HepG2 (cell line): ENCODE results near the gene PCNX1.

Experiments used
- CHD2 ChIP-seq: IDR thresholded peaks from 2 replicates; pipeline ENCODE4 v1.6.1; 2011; ENCODE audit warnings: low read depth, low read length, improper control_type of control experiment
- HDAC1 ChIP-seq: sonication (generic); formaldehyde crosslinking; IDR thresholded peaks from 2 replicates; pipeline ENCODE4 v1.5.1; 2020; ENCODE audit warnings: mild to moderate bottlenecking, missing genetic modification reagents
- HOXA7 ChIP-seq: sonication (generic); formaldehyde crosslinking; IDR thresholded peaks from 2 replicates; pipeline ENCODE4 v1.8.1; 2022; ENCODE audit warnings: mild to moderate bottlenecking, missing genetic modification reagents, moderate library complexity
- KDM1A ChIP-seq: IDR thresholded peaks from 2 replicates; pipeline ENCODE4 v1.6.1; 2016; ENCODE audit warnings: missing compliant biosample characterization
- POLR2A ChIP-seq, 2 experiments: IDR thresholded peaks; 2 replicates each; pipeline ENCODE4 v1.6.1; 2011; ENCODE audit warnings: low read depth in 2 of 2, low read length in 2 of 2, mild to moderate bottlenecking in 1 of 2, moderate library complexity in 1 of 2; ENCODE audit not compliant: insufficient read depth in 1 of 2
- SIN3A ChIP-seq: IDR thresholded peaks from 2 replicates; pipeline ENCODE4 v1.6.1; 2011; ENCODE audit warnings: low read depth, mild to moderate bottlenecking, control low read depth, low read length, borderline replicate concordance
- TAF1 ChIP-seq: sonication (generic); formaldehyde crosslinking; IDR thresholded peaks from 2 replicates; pipeline ENCODE4 v1.4.0; 2020; ENCODE audit warnings: missing genetic modification reagents
- ZC3H4 ChIP-seq: sonication (generic); formaldehyde crosslinking; IDR thresholded peaks from 2 replicates; pipeline ENCODE4 v1.4.0; 2020; ENCODE audit warnings: missing genetic modification reagents, borderline replicate concordance
- ZNF274 ChIP-seq: sonication (generic); formaldehyde crosslinking; IDR thresholded peaks from 2 replicates; pipeline ENCODE4 v1.5.1; 2020; ENCODE audit warnings: mild to moderate bottlenecking, missing genetic modification reagents
- ZNF784 ChIP-seq: sonication (generic); formaldehyde crosslinking; IDR thresholded peaks from 2 replicates; pipeline ENCODE4 v1.5.1; 2020; ENCODE audit warnings: missing genetic modification reagents, mild to moderate bottlenecking, borderline replicate concordance
- ZSCAN21 ChIP-seq: sonication (generic); formaldehyde crosslinking; IDR thresholded peaks from 2 replicates; pipeline ENCODE4 v1.8.0; 2022; ENCODE audit warnings: mild to moderate bottlenecking, missing genetic modification reagents, moderate library complexity, borderline replicate concordance

GRCh38 chr14:70873627-70874026 is 33.6 kb upstream of the PCNX1 start:
- TF ChIP-seq SIN3A (no peak), ZNF274 (CRISPR knock-in tag) (no peak), ZSCAN21 (CRISPR knock-in tag) (no peak), CHD2 (no peak), HOXA7 (CRISPR knock-in tag) (no peak), ZNF784 (CRISPR knock-in tag) (no peak), HDAC1 (CRISPR knock-in tag) (no peak), KDM1A (no peak), TAF1 (CRISPR knock-in tag) (no peak), ZC3H4 (CRISPR knock-in tag) (no peak), POLR2A (IDR thresholded peaks at IDR 0.05; ENCODE audit: insufficient read depth in 1 of 2, low read depth in 2 of 2, low read length in 2 of 2) (no peak)
